IMR-90 (cell line): ENCODE results near the gene ZDHHC18. TPM values are rescaled to one million over a fixed set of nuclear protein-coding genes. Genes with fewer than 3 reads are reported as not detected.
A peak's percentile ranks its signal among the peaks of the same experiment; 100 is the strongest.

Experiments
- ATAC-seq: fragments of 200-7000 bp; cut with Tn5 transposase; 2 replicates; pipeline ENCODE4 v1.9.1; 2020; ENCODE audit warnings: low read depth, mild to moderate bottlenecking, moderate library complexity
- BruUV-seq: library from RNA; stranded (reverse); fragments of 400-500 nt; replicated peaks from 2 replicates; lab custom pipeline; 2021; lab: Mats Ljungman, UMichigan
- CTCF ChIA-PET: fragments of 300-600 bp; formaldehyde crosslinking; extraction: SDS; loops from one replicate; lab custom pipeline; 2021; ENCODE audit warnings: antibody characterized with exemption; lab: Yijun Ruan, JAX
- POLR2A ChIA-PET: fragments of 300-600 bp; sonication (Branson Sonifier 250); formaldehyde crosslinking; loops from one replicate; lab custom pipeline; 2022; ENCODE audit warnings: antibody characterized with exemption; ENCODE audit not compliant: unreplicated experiment; lab: Charles Lee
- DNase-seq: peaks from one replicate; pipeline ENCODE4 v3.0.0; 2013
- H2AFZ ChIP-seq: replicated peaks from 2 replicates; pipeline ENCODE3; 2013; ENCODE audit warnings: low read length, mild to moderate bottlenecking; ENCODE audit not compliant: poor library complexity
- H2AK5ac ChIP-seq: 2 replicates; pipeline ENCODE4 v1.6.1; 2013; ENCODE audit warnings: low read depth, low read length, inconsistent platforms
- H2AK9ac ChIP-seq: replicated peaks from 2 replicates; pipeline ENCODE3; 2013; ENCODE audit warnings: mild to moderate bottlenecking, low read depth, low read length, moderate library complexity; ENCODE audit not compliant: poor library complexity
- H2BK120ac ChIP-seq: 2 replicates; pipeline ENCODE4 v1.6.1; 2013; ENCODE audit warnings: low read depth, low read length, inconsistent platforms
- H2BK15ac ChIP-seq: 3 replicates; pipeline ENCODE4 v1.6.1; 2013; ENCODE audit warnings: low read depth, low read length, inconsistent platforms
- H2BK20ac ChIP-seq: 2 replicates; pipeline ENCODE4 v1.6.1; 2013; ENCODE audit warnings: low read depth, mild to moderate bottlenecking, inconsistent platforms, low read length, moderate library complexity
- H2BK5ac ChIP-seq: 2 replicates; pipeline ENCODE4 v1.6.1; 2013; ENCODE audit warnings: mild to moderate bottlenecking, low read depth, low read length, inconsistent platforms; ENCODE audit not compliant: poor library complexity, severe bottlenecking
- H3K14ac ChIP-seq: replicated peaks from 2 replicates; pipeline ENCODE4 v1.6.1; 2013; ENCODE audit warnings: low read depth, low read length, inconsistent platforms
- H3K18ac ChIP-seq: 2 replicates; pipeline ENCODE4 v1.6.1; 2013; ENCODE audit warnings: low read depth, low read length, control low read depth
- H3K23ac ChIP-seq: 2 replicates; pipeline ENCODE4 v1.6.1; 2013; ENCODE audit warnings: low read depth, low read length, inconsistent platforms
- H3K27ac ChIP-seq: 2 replicates; pipeline ENCODE4 v1.5.1; 2013; ENCODE audit warnings: mild to moderate bottlenecking, control low read depth, low read length; ENCODE audit not compliant: insufficient read depth
- H3K27me3 ChIP-seq: 2 replicates; pipeline ENCODE4 v1.6.1; 2013; ENCODE audit warnings: low read length; ENCODE audit not compliant: control insufficient read depth, insufficient read depth
- H3K36me3 ChIP-seq: 2 replicates; pipeline ENCODE4 v1.6.1; 2013; ENCODE audit warnings: low read length, mixed read lengths; ENCODE audit not compliant: control insufficient read depth, insufficient read depth
- H3K4ac ChIP-seq: 2 replicates; pipeline ENCODE4 v1.6.1; 2013; ENCODE audit warnings: low read depth, low read length, inconsistent platforms
- H3K4me1 ChIP-seq: 2 replicates; pipeline ENCODE4 v1.6.1; 2013; ENCODE audit warnings: low read length, mixed read lengths; ENCODE audit not compliant: control insufficient read depth, insufficient read depth
- H3K4me2 ChIP-seq: 2 replicates; pipeline ENCODE4 v1.6.1; 2013; ENCODE audit warnings: low read depth, mild to moderate bottlenecking, control low read depth, low read length, moderate library complexity
- H3K4me3 ChIP-seq: 2 replicates; pipeline ENCODE4 v1.5.1; 2013; ENCODE audit warnings: low read depth, mild to moderate bottlenecking, control low read depth, low read length, moderate library complexity; ENCODE audit not compliant: insufficient read depth
- H3K56ac ChIP-seq: 2 replicates; pipeline ENCODE4 v1.6.1; 2013; ENCODE audit warnings: low read length, inconsistent platforms; ENCODE audit not compliant: insufficient read depth; ENCODE audit errors: extremely low read depth
- H3K79me1 ChIP-seq, 2 experiments: 2 replicates each; pipeline ENCODE4 v1.6.1; 2013; ENCODE audit warnings: low read length in 2 of 2, inconsistent platforms in 1 of 2, low read depth in 1 of 2
- H3K9ac ChIP-seq: 2 replicates; pipeline ENCODE4 v1.6.1; 2013; ENCODE audit warnings: low read depth, low read length, control low read depth
- H3K9me1 ChIP-seq: 2 replicates; pipeline ENCODE4 v1.6.1; 2013; ENCODE audit warnings: low read length, inconsistent platforms; ENCODE audit not compliant: insufficient read depth
- H3K9me3 ChIP-seq: 2 replicates; pipeline ENCODE4 v1.6.1; 2013; ENCODE audit warnings: low read length; ENCODE audit not compliant: control insufficient read depth, insufficient read depth
- H4K20me1 ChIP-seq: 2 replicates; pipeline ENCODE4 v1.6.1; 2013; ENCODE audit warnings: low read length, inconsistent platforms; ENCODE audit not compliant: insufficient read depth
- H4K5ac ChIP-seq: 2 replicates; pipeline ENCODE4 v1.6.1; 2013; ENCODE audit warnings: mild to moderate bottlenecking, low read depth, low read length, control low read depth
- H4K8ac ChIP-seq, 2 experiments: 2 replicates each; pipeline ENCODE4 v1.6.1; 2013; ENCODE audit warnings: low read depth in 2 of 2, low read length in 2 of 2, control low read depth in 1 of 2, inconsistent platforms in 1 of 2
- H4K91ac ChIP-seq: 2 replicates; pipeline ENCODE4 v1.6.1; 2013; ENCODE audit warnings: low read depth, low read length, inconsistent platforms; ENCODE audit not compliant: insufficient read depth
- BHLHE40 ChIP-seq: fragments of 150-350 bp; IDR thresholded peaks from 2 replicates; pipeline ENCODE4 v1.6.1; 2016; ENCODE audit warnings: mild to moderate bottlenecking, low read depth, low read length
- CEBPB ChIP-seq: IDR thresholded peaks from 2 replicates; pipeline ENCODE4 v1.6.1; 2012; ENCODE audit warnings: low read depth, low read length, improper control_type of control experiment
- CHD1 ChIP-seq: IDR thresholded peaks from 2 replicates; pipeline ENCODE4 v1.6.1; 2012; ENCODE audit warnings: low read depth, low read length, improper control_type of control experiment
- FOS ChIP-seq: fragments of 150-350 bp; IDR thresholded peaks from 2 replicates; pipeline ENCODE4 v1.6.1; 2016; ENCODE audit warnings: low read depth, low read length
- MAFK ChIP-seq: IDR thresholded peaks from 2 replicates; pipeline ENCODE4 v1.6.1; 2012; ENCODE audit warnings: low read depth, low read length, improper control_type of control experiment
- MAZ ChIP-seq: IDR thresholded peaks from 2 replicates; pipeline ENCODE4 v1.6.1; 2012; ENCODE audit warnings: low read depth, mild to moderate bottlenecking, low read length, improper control_type of control experiment, moderate library complexity, borderline replicate concordance
- MXI1 ChIP-seq: IDR thresholded peaks from 2 replicates; pipeline ENCODE4 v1.6.1; 2012; ENCODE audit warnings: low read depth, mild to moderate bottlenecking, low read length, moderate library complexity, borderline replicate concordance
- NFE2L2 ChIP-seq: fragments of 150-350 bp; IDR thresholded peaks from 2 replicates; pipeline ENCODE4 v1.6.1; 2016; ENCODE audit warnings: low read depth, mild to moderate bottlenecking, low read length
- POLR2A ChIP-seq: IDR thresholded peaks from 2 replicates; pipeline ENCODE4 v1.6.1; 2012; ENCODE audit warnings: mild to moderate bottlenecking, low read depth, low read length
- RAD21 ChIP-seq: IDR thresholded peaks from 2 replicates; pipeline ENCODE4 v1.6.1; 2012; ENCODE audit warnings: low read length, improper control_type of control experiment
- RCOR1 ChIP-seq: IDR thresholded peaks from 2 replicates; pipeline ENCODE4 v1.6.1; 2012; ENCODE audit warnings: mild to moderate bottlenecking, low read length, improper control_type of control experiment; ENCODE audit not compliant: insufficient replicate concordance
- RFX5 ChIP-seq: IDR thresholded peaks from 2 replicates; pipeline ENCODE4 v1.8.0; 2012; ENCODE audit warnings: low read depth, mild to moderate bottlenecking, low read length, moderate library complexity
- SMC3 ChIP-seq: fragments of 150-350 bp; IDR thresholded peaks from 2 replicates; pipeline ENCODE4 v1.6.1; 2016; ENCODE audit warnings: low read depth, mild to moderate bottlenecking, antibody characterized with exemption, low read length, moderate library complexity
- WGBS, 2 experiments: methylation state at CpG; one replicate each; pipeline versions ENCODE4 v1.1.5 to v1.1.7; 2013; ENCODE audit warnings: missing lambda C conversion rate in 2 of 2; ENCODE audit not compliant: insufficient read length in 1 of 2; ENCODE audit errors: extremely low coverage in 2 of 2; 5-methylcytosine and 5-hydroxymethylcytosine counted together
- dilution Hi-C: fragments of 300-500 bp; cut with HindIII; formaldehyde crosslinking; loops from one replicate; pipeline ENCODE4 v1.14.3; 2018; ENCODE audit warnings: low sequenced_read_pairs; ENCODE audit not compliant: unreplicated experiment
- in situ Hi-C: fragments of 300-500 bp; cut with MboI; formaldehyde crosslinking; loops from 3 replicates; pipeline ENCODE4 v1.14.3; 2019; ENCODE audit warnings: low sequenced_read_pairs, inconsistent platforms, mixed read lengths
- intact Hi-C: fragments of 100-400 bp; cut with micrococcal nuclease; formaldehyde crosslinking; loops from 2 replicates; pipeline ENCODE4 v1.10.0; 2022
- polyA plus RNA-seq, 3 experiments: library from polyadenylated mRNA; depleted of rRNA; stranded (reverse); fragments of >200 nt; gene quantifications; 2 replicates each; pipeline ENCODE4 v1.2.3, GENCODE V29; 2012; ENCODE audit warnings: low replicate concordance in 1 of 3
- total RNA-seq: library from RNA; depleted of rRNA; stranded (reverse); fragments of >200 nt; gene quantifications from 2 replicates; pipeline ENCODE4 v1.2.3, GENCODE V29; 2012
- TF ChIP-seq, protein P1 (sequence below): conservative IDR thresholded peaks from 2 replicates; pipeline ENCODE4 v1.5.1; 2012; ENCODE audit warnings: mild to moderate bottlenecking, low read depth, low read length, improper control_type of control experiment
- TF ChIP-seq, protein P2 (sequence below): fragments of 150-350 bp; IDR thresholded peaks from 2 replicates; pipeline ENCODE4 v1.6.1; 2016; ENCODE audit warnings: low read depth, mild to moderate bottlenecking, low read length, moderate library complexity, borderline replicate concordance

ZDHHC18 gene
- total and polyA plus RNA-seq, 2 of the 4 experiments (the other 2 are of a cell fraction) = 12.5 to 37.0 TPM

DNA sequence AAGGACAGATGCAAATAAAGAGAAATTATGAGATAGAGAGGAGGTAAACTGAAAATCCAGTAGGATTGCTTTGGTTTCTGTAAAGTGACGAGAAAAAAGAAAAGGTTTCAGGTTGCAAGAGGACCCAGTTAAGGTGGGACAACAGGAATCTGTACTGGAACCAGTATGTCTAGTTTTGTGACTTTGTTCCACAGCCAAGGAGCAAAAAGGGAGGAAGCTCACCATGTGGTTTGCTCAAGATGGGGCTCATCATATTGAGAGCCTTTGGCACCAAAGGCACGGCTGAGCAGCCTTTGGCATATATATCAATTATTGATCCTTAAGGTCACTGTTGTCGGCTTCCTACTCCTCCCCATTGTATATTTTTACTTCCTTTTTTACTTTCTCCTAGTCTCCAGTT lies 1.8 kb upstream of the ZDHHC18 start:
- H3K4ac ChIP-seq = peak overlapping the region; percentile 10; the same call in 1 of the 2 replicates
- in situ Hi-C loops = no loop called here
- 0 out of 2 replicates have a peak, but pooled peaks cover 4% of the 10 kb centered on the region for H3K36me3 ChIP-seq
- CTCF ChIA-PET = interaction anchor here (0.7 kb wide), 1 partner anchor 272 kb away, joined by 3 read pairs; no protein-coding TSS in a partner anchor
- peak overlapping the region; percentile 5; the same call in 1 of the 2 replicates for H3K23ac ChIP-seq
- intact Hi-C loops = no loop called here
- H4K91ac ChIP-seq = no peak overlapping the region
- H3K9ac ChIP-seq = no peak overlapping the region
- dilution Hi-C loops = no loop called here
- H3K4me2 ChIP-seq = no peak overlapping the region
- H2BK120ac ChIP-seq = peak overlapping the region; percentile 68
- H2BK20ac ChIP-seq = peak overlapping the region; percentile 27; the same call in 1 of the 2 replicates
- no peaks in the 10 kb centered on the region for H3K27me3 ChIP-seq
- POLR2A ChIA-PET = no interaction called here
- H3K56ac ChIP-seq = no peak overlapping the region
- H2BK5ac ChIP-seq = peak overlapping the region; percentile 60
- H2AFZ ChIP-seq = peak overlapping the region; percentile 46
- H2AK5ac ChIP-seq = no peak overlapping the region
- H4K8ac ChIP-seq = peak overlapping the region in 1 of 2 experiments; percentile 47; a peak in 2 of 4 replicates
- H3K14ac ChIP-seq = 0 out of 2 replicates have a peak overlapping the region, but pooled peaks have one; percentile 31
- no peak for ATAC-seq
- H3K9me3 ChIP-seq = no peaks in the 10 kb centered on the region
- 66% methylated on average over 2 of the region's 3 CpGs; no CpG with 5 or more reads in 1 of the 2 experiments for WGBS, 2 experiments
- H3K79me1 ChIP-seq = peaks cover 13 to 29% of the 10 kb centered on the region in 2 experiments; a peak in 3 of 4 replicates
- H3K9me1 ChIP-seq = peaks cover 3% of the 10 kb centered on the region
- no peak overlapping the region for H2AK9ac ChIP-seq
- no peak overlapping the region; the same call in 2 of the 3 replicates for H2BK15ac ChIP-seq
- H3K18ac ChIP-seq = no peak overlapping the region
- no peak for DNase-seq
- no TSS peak for BruUV-seq
- H3K4me3 ChIP-seq = no peak overlapping the region
- H3K27ac ChIP-seq = no peak overlapping the region
- peaks cover 21% of the 10 kb centered on the region; the same call in 1 of the 2 replicates for H4K20me1 ChIP-seq
- peaks cover 19% of the 10 kb centered on the region for H3K4me1 ChIP-seq
- TF ChIP-seq MAFK (no peak), POLR2A (no peak), SMC3 (no peak), FOS (no peak), MAZ (no peak), RCOR1 (no peak), RAD21 (no peak), CHD1 (no peak), MXI1 (no peak), CEBPB (no peak), NFE2L2 (no peak), BHLHE40 (no peak), RFX5 (no peak)
- TF ChIP-seq, protein P1, sequence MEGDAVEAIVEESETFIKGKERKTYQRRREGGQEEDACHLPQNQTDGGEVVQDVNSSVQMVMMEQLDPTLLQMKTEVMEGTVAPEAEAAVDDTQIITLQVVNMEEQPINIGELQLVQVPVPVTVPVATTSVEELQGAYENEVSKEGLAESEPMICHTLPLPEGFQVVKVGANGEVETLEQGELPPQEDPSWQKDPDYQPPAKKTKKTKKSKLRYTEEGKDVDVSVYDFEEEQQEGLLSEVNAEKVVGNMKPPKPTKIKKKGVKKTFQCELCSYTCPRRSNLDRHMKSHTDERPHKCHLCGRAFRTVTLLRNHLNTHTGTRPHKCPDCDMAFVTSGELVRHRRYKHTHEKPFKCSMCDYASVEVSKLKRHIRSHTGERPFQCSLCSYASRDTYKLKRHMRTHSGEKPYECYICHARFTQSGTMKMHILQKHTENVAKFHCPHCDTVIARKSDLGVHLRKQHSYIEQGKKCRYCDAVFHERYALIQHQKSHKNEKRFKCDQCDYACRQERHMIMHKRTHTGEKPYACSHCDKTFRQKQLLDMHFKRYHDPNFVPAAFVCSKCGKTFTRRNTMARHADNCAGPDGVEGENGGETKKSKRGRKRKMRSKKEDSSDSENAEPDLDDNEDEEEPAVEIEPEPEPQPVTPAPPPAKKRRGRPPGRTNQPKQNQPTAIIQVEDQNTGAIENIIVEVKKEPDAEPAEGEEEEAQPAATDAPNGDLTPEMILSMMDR = no peak
- TF ChIP-seq, protein P2, sequence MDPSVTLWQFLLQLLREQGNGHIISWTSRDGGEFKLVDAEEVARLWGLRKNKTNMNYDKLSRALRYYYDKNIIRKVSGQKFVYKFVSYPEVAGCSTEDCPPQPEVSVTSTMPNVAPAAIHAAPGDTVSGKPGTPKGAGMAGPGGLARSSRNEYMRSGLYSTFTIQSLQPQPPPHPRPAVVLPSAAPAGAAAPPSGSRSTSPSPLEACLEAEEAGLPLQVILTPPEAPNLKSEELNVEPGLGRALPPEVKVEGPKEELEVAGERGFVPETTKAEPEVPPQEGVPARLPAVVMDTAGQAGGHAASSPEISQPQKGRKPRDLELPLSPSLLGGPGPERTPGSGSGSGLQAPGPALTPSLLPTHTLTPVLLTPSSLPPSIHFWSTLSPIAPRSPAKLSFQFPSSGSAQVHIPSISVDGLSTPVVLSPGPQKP = no peak
- H4K5ac ChIP-seq = no peak overlapping the region
